Stimulated activated CD4-positive, alpha-beta T cell treated with anti-CD3 and anti-CD28 coated beads, TNF-alpha, amount 100 ng/mL, for 24 hours (primary cell): ENCODE data around the gene TUBB4B.

Experiments
- DNase-seq, 3 experiments: peaks; one replicate each; pipeline ENCODE4 v3.0.0-alpha.2; 2020; ENCODE audit warnings: low read depth in 3 of 3

TUBB4B gene

GRCh38 chr9:137212520-137212919, 28.6 kb upstream of the TUBB4B start:
- DNase-seq = no peak

GRCh38 chr9:137213160-137214060, 27.7 kb upstream of the TUBB4B start:
- no peak for DNase-seq

- DNase-seq = no peak
Observed at GRCh38 chr9:137214620-137215019, 26.5 kb upstream of the TUBB4B start.

- no peak for DNase-seq
Observed at GRCh38 chr9:137215196-137215986, 25.7 kb upstream of the TUBB4B start.

- DNase-seq = no peak
Observed at GRCh38 chr9:137216188-137216965, 24.7 kb upstream of the TUBB4B start.

GRCh38 chr9:137217276-137218211, 23.5 kb upstream of the TUBB4B start:
- no peak for DNase-seq

GRCh38 chr9:137218212-137218753, 22.8 kb upstream of the TUBB4B start:
- DNase-seq = no peak

- DNase-seq = no peak
Observed at GRCh38 chr9:137218754-137219271, 22.3 kb upstream of the TUBB4B start.

GRCh38 chr9:137219757-137220316, 21.2 kb upstream of the TUBB4B start:
- no peak for DNase-seq

GRCh38 chr9:137220317-137221094, 20.6 kb upstream of the TUBB4B start:
- DNase-seq = no peak

- DNase-seq = no peak
Observed at GRCh38 chr9:137221095-137221505, 20.0 kb upstream of the TUBB4B start.

- DNase-seq = peak in 1 of 3 experiments; percentile 22
Observed at GRCh38 chr9:137221506-137222111, 19.5 kb upstream of the TUBB4B start.

GRCh38 chr9:137222190-137223077, 18.7 kb upstream of the TUBB4B start, which contains the start of gene RNF208:
RNF208 (minus strand) TSS chr9:137222240; CDS start chr9:137221212, 1,028 bp downstream.
- DNase-seq = peak in 1 of 3 experiments; percentile 21

GRCh38 chr9:137223078-137223970, 17.8 kb upstream of the TUBB4B start:
- peak; percentile 97 to 98 (median 97) for DNase-seq

GRCh38 chr9:137224830-137225694, 16.0 kb upstream of the TUBB4B start, which contains the start of gene CYSRT1:
CYSRT1 (plus strand) TSS chr9:137225174; CDS start chr9:137225622, 448 bp downstream.
- peak in 1 of 3 experiments; percentile 20 for DNase-seq
